RCC 7860 (cell line): ENCODE data around the gene TRPT1.

ENCODE experiments used
- DNase-seq: peaks from one replicate; pipeline ENCODE4 v3.0.0-alpha.2; 2015; ENCODE audit warnings: low spot score
- FAIRE-seq: peaks from 2 replicates; lab custom pipeline; 2012; peaks lifted over from hg19 to GRCh38; lab: Jason Lieb, UNC

TRPT1 gene, protein sequence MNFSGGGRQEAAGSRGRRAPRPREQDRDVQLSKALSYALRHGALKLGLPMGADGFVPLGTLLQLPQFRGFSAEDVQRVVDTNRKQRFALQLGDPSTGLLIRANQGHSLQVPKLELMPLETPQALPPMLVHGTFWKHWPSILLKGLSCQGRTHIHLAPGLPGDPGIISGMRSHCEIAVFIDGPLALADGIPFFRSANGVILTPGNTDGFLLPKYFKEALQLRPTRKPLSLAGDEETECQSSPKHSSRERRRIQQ

DNA sequence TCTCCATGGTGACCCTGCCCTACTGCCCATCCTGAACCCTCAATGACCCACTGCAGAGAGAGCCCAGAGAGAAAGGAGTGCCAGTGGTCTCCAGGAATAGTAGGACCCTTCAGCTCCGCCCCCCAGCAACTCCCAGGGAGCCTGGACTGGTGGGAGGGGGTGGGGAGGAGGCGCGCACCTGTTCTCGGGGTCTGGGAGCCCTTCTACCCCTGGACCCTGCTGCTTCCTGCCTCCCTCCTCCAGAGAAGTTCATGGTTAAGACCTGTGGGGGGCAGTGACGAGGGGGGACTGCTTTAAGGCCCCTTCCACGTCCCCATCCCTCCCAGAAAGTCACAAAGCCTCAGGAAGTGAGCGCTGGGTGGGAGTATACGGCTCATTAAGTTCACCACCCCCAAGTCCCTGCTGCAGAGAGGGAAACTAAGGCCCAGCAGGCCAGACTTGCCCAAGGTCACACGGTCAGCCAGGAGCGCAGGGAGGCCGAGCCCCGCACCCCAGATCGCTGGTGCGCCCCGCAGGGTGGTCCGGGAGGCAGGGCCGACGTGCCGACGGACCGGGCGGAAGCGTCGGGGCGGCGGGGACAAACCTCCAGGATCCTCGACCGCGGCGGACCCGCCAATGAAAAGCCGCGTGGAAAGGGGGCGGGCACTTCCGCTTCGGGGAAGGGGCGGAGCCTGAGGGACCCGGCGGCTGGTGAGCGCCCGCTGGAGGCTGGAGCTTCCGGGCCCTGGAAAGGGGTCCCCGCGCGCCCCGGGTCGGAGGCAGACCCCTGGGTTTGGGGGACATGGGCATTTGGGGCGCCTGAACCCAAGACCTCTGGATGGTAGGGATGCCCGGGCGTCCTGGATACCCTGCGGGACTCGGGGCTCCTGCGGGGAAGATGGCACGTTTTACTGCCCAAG lies at the start of gene TRPT1, which contains the start of gene NUDT22:
TRPT1 (minus strand) TSS at position 579 of the 899 bp plus-strand sequence; CDS start at position 253, 326 bp downstream.
NUDT22 (plus strand) TSS at position 667 of the 899 bp plus-strand sequence. CDS start 379 bp downstream, outside the sequence.
- DNase-seq: peak; percentile 53
- FAIRE-seq: no peak

DNA sequence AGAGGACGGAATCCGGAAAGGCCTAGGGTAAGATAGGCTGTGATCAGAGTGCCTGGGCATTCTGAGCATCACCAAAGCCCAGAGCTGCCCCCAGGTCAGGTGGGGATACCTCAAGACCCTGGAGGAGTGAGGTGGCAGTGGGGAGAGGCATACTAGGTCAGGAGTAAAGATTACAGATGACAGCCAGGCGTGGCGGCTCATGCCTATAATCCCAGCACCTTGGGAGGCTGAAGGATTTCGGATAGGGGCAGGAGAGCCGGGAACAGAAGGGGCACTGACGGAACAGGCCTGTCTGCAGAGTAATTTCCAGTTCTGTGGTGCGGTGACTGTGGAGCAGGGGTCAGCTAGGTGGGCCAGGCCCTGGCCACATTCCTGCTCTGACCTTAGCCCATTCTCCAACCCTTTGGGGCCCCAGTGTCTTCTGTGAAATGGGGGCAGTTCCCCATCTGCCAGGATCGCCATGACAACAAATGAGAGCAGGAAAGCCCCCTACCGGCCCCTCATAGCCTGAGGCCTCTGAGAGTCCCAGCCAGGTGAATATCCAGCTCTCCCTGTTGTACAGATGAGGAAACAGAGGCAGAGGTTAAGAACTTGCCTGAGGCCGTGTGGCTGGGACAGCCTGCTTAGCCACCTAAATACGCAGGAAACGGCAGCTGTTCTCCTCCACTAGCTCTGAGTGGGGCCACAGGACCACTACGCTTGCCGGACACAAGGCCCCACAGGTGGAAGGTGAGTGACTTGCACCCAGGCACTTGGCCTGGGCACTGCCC lies 49.2 kb upstream of the TRPT1 start:
- FAIRE-seq (no peak), DNase-seq (no peak)

DNA sequence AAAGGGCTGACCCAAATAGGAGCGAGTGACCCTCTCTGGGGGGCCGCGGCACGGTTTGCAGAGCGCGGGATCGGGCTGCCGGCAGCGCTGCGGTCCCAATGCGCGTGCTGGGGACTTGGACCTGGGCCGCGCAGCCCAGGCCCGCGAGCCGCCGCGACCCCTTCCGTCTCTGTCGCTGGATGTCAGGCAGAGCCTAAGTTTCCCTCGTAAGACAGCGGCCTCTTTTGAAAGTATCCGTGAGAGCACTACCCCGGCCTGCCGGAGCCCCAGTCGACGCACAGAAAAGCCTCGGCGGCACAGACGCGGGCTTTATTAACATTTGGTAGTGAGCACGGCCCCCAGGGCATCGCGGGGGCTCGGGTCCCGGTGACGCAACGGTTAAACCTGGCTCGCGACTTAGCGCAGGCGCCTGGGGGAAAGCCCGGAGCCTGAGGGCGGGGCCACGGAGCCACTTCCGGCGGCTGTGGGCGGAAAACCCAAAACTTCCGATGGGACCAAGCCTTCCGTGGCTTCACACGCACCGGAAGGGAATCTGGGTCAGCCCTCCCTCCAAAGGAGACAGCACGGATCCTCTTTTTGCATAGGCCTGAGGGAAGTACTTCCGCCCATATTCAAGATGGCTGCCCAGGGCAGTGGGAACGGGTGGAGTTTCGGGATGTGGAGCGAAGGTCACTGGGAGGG lies 43.7 kb upstream of the TRPT1 start:
- FAIRE-seq: peak; percentile 77
- DNase-seq: peak; percentile 98

DNA sequence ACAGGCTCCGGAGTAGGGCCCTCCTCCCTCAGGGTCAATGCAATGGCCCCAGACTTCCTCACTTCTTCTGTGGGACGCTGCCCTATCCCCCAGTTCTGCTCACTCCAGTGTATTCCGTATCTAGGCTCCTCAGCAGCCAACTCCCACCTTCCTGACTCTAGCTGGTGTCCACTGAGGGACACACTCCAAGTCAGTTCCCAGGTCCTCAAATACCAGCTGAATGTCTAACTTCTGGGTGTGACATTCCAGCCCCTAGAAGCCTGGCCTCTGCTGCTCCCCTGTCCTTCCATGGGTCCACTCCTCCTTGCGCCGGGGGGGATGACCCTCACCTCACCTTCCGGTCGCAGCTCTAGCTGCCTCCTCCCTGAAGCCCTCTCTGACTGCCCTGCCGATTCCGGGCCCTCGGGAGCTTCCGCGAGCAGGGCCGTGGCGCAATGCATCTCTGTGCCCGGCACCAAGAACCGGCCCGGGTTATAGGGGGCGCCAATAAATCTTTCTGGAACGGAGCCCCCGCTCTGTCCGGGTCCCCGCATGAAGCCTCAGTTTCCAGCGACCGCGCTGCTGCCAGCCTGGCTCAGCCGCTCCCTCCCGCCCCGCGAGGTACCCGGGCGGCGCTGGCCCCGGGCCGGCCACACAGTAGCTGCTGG lies 43.0 kb upstream of the TRPT1 start:
- DNase-seq (peak; percentile 56), FAIRE-seq (no peak)

DNA sequence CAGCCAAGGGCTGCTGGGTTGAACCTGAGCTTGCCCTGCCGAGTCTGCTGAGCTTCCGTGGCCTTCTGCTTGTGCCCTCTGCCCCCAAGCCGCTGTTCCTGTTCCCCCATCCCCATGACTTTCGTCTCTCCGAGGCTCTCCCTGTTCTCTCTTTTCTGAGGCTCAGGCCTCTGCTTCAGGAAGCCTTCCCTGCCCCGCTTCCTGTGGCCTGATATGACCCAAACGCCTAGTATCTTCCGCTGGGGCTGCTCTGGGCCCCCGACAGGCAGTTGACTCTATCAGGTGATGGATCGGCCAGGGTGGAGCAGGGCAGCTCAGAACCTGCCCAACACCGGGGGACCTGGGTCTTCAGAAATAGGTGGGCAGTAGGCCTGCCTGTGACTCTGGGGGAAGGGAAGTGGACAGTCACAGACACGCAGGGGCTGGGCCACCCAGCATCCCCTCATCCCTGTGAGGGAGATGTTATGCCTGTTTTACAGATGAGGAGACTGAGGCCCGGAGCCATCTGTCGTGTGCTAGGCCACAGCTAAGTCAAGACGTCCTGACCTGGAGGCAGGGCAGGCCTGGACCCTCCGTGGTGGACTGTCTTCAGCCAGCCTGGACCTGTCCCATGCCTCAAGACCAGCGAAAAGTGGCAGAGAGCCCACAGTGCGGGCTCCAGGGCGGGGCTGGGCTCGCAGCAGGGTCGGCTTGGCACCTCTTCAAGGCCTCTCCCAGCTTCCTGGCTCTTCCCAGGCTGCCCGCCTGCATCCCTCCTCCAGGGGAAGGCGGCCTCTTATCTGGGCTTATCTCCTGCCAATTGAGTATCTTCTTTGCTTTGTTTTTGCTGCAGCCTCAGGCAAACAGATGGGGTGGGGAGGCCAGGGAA lies 42.3 kb upstream of the TRPT1 start:
- DNase-seq: no peak
- FAIRE-seq: no peak

DNA sequence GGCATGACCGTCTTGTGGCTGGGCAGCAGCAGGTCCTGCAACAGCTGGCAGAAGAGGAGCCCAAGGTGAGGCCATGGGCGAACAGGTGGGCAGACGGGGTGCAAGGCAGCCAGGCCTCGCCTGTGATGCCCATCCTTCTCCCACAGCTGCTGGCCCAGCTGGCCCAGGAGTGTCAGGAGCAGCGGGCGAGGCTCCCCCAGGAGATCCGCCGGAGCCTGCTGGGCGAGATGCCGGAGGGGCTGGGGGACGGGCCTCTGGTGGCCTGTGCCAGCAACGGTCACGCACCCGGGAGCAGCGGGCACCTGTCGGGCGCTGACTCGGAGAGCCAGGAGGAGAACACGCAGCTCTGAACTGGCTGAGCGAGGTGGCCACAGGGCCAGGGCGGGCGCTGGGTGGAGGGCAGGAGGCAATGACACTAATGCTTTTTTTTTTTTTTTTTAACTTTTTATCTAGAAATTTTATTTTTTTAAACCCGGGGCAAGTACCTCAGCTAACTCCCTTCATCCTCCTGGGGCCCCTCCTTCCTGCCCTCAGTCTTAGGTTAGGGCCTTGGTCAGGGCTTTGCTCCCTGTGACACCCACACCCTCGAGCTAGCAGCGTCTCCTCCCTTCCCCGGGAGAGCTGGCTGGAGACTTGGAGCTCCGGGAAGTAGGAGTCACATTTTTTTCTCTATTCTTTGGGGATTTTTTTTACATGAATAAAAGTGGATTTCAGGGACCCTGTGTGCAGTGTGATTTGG lies 41.4 kb upstream of the TRPT1 start:
- no peak for FAIRE-seq
- no peak for DNase-seq

DNA sequence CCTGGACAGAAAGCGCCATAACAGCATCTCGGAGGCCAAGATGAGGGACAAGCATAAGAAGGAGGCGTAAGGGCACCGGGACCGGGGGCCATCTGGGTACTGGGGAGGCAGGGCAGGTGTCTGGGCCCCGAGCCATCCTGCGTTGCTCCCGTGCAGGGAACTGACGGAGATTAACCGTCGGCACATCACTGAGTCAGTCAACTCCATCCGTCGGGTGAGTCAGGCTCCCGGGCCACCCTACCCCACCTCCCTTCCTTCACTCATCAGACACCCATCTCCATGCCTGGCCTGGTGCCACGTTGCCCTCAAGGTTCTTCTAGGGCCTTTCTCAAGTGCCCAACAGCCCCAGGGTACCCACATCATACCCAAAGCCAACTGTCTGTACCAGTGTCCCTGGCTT lies 40.4 kb upstream of the TRPT1 start:
- FAIRE-seq: no peak

DNA sequence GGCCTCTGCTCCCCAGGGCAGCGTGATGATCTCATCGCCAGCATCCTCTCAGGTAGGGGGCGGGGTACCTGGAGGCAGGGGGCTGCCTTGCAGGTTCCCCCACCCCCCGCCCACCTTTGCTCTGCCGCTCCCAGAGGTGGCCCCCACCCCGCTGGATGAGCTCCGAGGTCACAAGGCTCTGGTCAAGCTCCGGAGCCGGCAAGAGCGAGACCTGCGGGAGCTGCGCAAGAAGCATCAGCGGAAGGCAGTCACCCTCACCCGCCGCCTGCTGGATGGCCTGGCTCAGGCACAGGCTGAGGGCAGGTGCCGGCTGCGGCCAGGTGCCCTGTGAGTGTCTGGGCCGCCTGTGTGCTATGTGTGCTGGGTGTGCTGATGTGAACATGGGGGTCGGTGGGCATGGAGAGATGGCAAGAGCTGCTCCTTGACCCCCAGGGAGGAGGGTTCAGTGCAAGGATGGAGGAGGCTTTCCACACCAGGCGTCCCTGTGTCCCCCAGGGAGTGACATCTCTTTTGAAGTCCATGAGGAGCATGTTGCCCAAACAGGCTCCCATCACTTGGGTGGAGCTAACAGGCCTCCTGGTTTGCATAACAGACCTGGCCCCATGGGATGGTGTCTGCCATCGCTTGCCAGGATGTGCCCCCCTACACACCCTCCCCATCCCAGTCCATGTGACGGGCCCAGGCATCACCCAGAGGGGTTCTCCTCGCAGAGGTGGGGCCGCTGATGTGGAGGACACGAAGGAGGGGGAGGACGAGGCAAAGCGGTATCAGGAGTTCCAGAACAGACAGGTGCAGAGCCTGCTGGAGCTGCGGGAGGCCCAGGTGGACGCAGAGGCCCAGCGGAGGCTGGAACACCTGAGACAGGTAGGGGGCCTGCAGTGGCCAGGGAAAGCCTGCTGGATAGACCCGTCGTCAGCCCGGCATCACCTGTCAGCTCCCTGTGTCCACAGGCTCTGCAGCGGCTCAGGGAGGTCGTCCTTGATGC lies 39.5 kb upstream of the TRPT1 start:
- FAIRE-seq: no peak

More for the DNA sequence above, 40.4 kb upstream of the TRPT1 start:
- no peak for DNase-seq

DNA sequence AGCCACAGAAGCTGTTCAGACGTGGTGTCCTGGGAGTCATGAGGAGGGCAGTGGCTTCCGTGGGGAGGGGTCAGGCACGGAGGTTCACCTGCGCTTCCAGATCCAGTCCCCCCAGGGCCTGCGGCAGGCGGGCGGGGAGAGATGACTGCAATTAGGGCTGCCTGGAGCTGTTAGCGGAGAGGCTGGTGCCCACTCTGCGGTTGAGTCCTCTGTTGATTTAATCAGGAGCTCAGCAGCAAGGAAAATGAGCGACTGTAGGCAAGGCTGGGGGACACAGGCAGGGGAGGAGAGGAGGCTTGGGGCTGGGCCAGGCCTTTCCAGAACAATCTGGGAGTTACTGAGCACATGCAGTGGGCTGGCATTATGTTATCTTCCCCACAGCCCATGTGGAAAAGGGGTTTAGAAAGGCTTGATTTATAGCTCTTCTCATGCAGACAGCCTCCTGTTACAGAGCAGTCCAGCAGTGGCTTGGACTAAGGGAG lies 38.4 kb upstream of the TRPT1 start:
- no peak for DNase-seq

More for the DNA sequence above, 39.5 kb upstream of the TRPT1 start:
- no peak for DNase-seq

DNA sequence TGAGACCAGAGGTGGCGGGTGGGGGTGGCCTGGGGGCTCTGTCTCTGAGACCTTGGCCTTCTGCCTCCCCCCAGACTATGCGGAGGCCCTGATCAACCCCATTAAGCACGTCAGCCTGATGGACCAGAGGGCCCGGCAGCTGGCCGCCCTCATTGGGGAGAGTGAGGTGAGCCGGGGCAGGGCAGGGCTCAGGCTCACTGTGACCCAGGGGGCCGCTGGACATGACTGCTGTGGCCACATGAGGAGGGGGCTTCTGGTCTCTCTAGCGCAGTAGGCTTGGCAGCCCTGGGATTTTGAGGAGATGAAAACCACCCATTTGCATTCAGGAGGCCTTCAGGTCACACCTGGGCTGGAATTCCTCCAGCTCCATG lies 37.9 kb upstream of the TRPT1 start:
- FAIRE-seq (no peak), DNase-seq (no peak)

More for the DNA sequence above, 38.4 kb upstream of the TRPT1 start:
- no peak for FAIRE-seq

DNA sequence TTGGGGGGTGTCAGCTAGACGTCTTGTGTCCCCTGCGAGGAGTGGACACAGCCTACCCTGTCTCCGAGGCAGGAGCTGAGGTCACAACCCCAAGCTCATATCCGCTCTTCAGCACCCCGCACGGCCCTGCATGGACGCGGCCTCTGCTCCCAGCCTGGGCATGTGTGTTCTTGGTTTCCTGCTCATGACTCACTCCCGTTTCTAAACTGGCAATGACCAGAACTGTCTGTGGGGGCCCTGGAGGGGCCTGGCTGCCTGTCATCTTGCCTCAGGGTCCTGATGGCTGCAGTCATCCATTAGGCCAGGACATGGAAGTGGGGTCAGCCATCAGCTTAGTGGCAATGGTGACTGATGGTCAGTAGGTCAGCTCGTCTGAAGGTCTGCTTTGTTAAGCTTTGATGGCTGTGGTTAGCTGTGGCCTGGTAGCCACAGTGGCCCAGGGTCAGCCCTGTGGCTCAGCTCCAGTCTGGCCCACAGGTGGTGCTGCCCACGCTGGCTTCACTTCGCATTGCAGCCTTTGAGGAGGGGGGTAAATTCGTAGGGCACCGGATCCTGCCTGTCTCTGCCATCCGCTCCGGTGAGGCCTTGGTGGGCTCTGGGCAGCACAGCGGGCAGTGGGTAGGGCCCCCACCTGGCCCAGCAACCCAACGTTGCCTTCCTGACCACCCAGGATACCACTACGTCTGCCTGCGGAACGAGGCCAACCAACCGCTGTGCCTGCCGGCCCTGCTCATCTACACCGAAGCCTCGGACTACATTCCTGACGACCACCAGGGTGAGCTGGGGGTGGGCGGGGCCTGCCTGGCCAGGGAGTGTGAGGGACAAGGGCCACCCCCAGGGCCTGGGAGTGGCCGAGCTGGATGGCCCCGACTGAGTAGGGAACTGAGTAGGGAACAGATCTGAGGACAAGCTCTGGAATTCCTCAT lies 37.3 kb upstream of the TRPT1 start:
- DNase-seq: peak; percentile 35
- no peak for FAIRE-seq

DNA sequence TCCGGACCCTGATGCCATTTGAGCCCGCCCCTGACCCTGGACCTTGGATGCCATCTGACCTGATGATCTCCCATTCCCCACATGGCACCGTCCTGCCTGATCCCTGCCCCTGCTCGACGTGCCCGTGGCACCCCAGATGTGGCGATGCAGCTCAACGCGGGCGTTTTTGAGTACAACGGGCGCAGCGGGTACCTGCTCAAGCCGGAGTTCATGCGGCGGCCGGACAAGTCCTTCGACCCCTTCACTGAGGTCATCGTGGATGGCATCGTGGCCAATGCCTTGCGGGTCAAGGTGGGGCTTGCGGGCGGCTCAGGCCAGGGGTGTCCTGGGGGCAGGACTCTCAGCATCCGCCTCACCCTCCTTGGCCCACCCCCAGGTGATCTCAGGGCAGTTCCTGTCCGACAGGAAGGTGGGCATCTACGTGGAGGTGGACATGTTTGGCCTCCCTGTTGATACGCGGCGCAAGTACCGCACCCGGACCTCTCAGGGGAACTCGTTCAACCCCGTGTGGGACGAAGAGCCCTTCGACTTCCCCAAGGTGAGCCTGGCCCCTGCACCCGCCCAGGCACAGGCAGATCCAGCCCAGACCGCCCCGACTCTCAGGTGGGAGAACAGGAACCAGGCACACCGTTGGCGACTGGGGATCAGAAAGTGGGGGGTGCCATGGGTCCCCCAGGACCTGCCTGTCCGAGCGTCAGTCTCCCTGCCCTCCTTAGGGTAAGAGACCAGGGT lies 36.5 kb upstream of the TRPT1 start:
- FAIRE-seq: no peak
- DNase-seq: no peak

DNA sequence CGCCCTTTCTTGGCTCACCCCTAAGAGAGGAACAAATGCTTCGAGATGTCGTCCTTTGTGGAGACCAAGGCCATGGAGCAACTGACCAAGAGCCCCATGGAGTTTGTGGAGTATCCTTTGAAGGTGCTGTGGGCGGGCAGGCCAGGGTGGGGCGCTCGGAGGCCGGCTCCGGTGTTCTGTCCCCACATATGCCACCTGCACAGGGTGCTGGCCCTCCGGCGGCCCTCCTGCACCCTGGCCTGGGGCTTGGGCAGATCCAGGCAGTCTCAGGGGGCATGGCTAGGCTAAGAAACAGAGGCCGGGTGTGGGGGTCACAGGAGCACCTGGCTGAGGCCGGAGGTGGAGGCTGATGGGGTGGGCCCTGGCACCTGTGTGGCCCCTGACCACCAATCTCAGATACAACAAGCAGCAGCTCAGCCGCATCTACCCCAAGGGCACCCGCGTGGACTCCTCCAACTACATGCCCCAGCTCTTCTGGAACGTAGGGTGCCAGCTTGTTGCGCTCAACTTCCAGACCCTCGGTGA lies 35.6 kb upstream of the TRPT1 start:
- no peak for DNase-seq
- no peak for FAIRE-seq

DNA sequence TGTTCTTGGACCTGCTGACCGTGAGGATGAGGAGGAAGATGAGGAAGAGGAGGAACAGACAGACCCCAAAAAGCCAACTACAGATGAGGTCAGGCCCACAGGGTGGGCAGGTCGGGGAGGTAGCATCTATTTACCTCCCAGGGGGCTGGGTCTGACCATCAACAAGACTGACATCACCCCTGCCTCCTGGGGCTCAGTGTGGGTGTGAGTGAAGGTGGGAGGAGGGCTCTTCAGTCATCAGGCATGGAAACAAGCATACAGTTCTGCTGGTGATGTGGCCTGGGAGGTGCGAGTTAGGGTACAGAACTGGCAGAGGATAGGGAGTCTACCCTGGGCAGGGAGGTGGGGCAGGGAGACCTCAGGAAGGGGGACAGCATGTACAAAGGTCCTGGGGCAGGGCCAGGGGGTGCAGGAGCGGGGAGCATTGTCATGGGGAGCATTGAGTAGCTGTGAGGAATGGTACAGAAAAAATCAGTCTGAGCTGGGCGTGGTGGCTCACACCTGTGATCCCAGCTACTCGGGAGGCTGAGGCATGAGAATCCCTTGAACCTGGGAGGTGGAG lies 34.2 kb upstream of the TRPT1 start:
- FAIRE-seq: no peak
- DNase-seq: no peak

DNA sequence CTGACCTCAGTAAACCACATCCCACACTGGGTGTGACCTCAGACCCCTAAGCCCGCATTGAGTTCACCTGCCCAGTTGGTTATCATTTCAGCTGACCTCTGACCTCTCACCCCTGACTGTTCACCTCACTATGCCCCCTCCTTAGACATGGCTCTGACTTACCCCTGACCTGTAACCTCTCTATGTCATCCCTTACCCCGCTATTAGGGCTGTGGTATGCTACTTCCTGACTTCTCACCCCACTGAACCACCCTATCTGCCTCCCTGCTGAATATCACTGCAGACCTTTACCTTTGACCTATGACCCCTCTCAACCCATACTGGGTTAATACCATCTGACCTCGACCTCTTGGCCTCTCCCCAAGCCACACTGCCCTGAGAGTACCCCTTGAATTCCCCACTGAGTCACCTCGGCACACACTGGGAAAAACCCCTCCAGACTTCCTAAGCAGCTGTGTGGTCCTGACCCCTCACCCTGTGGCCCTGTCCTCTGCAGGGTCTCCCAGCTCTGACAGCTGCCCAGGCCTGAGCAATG lies 33.6 kb upstream of the TRPT1 start:
- DNase-seq: no peak
- FAIRE-seq: no peak
